Stimulated activated CD4-positive, alpha-beta T cell treated with anti-CD3 and anti-CD28 coated beads, TNF-alpha, amount 100 ng/mL, for 24 hours (primary cell): ENCODE results near the gene PTGES3L.
A peak's percentile ranks its signal among the peaks of the same experiment; 100 is the strongest.
"Not testable (repeated sequence)": the region's sequence is repeated elsewhere in the genome, so short reads cannot be mapped to it uniquely, and the experiment has no call there.

ENCODE experiments used
- DNase-seq, 3 experiments: peaks; one replicate each; pipeline ENCODE4 v3.0.0-alpha.2; 2020; ENCODE audit warnings: low read depth in 3 of 3

PTGES3L gene

GRCh38 chr17:43014020-43014648, 34.3 kb upstream of the PTGES3L start:
- no peak for DNase-seq

DNA sequence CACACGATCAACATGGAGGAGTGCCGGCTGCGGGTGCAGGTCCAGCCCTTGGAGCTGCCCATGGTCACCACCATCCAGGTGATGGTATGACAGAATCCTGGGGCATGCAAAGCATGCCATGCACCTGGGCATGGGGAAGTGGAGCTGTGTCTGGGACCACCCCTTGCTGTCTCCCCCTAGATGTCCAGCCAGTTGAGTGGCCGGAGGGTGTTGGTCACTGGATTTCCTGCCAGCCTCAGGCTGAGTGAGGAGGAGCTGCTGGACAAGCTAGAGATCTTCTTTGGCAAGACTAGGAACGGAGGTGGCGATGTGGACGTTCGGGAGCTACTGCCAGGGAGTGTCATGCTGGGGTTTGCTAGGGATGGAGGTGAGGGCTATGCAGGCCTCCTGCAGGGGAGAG, 33.4 kb upstream of the PTGES3L start:
- no peak for DNase-seq

DNA sequence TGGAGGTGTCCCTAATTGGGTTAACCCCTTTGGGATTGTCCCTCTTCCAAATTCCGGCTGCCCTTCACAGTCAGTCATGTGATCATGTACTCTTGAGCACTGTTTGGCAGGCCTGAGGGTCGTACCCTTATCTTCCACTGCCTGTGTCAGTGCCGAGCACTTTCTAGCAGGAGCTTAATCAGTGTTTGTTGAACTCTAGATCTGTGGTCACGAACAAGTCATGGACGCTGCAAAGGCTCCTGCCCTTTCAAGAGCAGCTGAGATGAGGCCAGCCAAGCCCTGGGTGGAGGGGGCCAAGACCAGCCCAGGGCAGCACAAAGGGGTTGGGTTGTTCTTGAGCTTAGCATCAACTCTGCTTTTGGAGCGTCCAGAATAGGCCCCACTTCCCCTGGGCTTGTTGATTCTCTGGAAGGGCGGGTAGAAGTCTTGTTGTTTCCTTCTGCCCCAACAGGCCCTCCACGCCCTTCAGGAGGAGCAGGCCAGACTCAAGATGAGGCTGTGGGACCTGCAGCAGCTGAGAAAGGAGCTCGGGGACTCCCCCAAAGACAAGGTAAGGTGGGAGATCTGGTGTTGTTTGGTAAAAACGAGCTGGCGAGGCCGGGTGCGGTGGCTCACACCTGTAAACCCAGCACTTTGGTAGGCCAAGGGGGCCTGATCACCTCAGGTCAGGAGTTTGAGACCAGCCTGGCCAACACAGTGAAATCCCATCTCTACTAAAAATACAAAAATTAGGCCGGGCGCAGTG, 32.0 kb upstream of the PTGES3L start:
- DNase-seq = no peak

GRCh38 chr17:43010667-43011308, 30.9 kb upstream of the PTGES3L start:
- no peak for DNase-seq

GRCh38 chr17:43006639-43007551, 27.0 kb upstream of the PTGES3L start, which contains the start of gene IFI35:
Gene IFI35 (plus strand): TSS chr17:43006784. CDS start chr17:43006948, 164 bp downstream.
- DNase-seq = peak; percentile 71 to 83 (median 72)

DNA sequence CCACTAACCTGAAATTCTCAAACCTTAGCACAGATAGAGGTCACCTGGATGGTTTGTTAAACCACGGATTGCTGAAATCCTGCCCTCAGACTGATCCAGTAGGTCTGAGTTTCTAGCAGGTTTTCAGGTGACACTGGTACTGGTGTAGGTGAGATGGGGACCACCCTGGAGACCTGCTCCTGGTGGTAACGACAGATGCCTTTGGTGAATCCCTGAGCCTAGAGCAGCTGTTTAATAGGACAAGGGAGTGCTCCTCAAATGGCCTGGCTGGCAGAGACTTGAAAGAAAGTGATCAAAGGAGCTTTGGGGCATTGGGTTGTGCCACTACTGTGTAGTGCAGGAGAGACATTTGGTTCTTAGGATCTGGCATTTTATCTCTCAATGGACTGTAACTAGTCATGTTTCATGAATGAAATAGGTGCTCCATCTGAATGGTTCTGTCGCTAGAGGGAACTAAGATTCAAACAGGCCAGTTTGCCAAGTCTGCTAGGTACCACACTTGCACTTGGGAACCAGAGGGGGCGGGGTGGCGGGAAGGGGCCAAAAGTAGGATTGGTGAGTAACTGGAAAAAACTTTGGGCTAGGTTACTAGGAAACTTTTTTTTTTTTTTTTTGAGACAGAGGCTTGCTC, 23.8 kb upstream of the PTGES3L start:
- DNase-seq = no peak

- not testable (repeated sequence) for DNase-seq
Measured at GRCh38 chr17:43000894-43001293, 21.0 kb upstream of the PTGES3L start.

- no peak for DNase-seq
Measured at GRCh38 chr17:42999003-42999525, 19.2 kb upstream of the PTGES3L start.

- DNase-seq = peak; percentile 96
Measured at GRCh38 chr17:42997984-42998938, 18.4 kb upstream of the PTGES3L start, which contains the start of gene RPL27. Gene RPL27 (plus strand): TSS chr17:42998419. CDS start chr17:42998751, 332 bp downstream.

DNA sequence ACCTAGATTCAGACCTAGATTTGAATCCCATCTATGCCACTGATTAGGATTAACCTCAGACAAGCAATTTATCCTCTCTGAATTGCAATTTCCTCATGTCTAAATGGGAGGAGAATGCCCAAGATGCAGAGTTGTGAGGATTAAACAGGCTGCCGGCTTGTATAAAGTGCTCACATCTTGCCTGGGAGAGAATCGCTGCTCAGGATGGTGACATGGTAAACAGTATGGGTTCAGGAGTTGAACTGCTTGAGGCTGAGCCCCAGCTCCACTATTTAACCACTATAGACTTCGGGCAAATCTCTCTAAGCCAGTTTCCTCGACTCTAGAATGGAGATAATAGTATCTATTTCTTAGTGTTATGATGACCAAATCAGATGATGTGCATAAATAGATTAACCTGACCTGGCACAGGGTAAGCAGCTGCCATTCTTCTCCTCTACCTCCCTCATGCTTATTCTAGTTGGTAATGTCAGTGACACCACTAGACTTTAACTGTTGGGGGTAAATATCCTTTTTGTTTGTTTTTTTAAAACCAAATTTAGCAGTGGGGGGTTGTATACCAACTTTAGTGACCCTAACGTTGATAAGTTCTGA, 17.6 kb upstream of the PTGES3L start:
- DNase-seq = no peak

GRCh38 chr17:42993913-42994312, 14.0 kb upstream of the PTGES3L start:
- not testable (repeated sequence) for DNase-seq

DNA sequence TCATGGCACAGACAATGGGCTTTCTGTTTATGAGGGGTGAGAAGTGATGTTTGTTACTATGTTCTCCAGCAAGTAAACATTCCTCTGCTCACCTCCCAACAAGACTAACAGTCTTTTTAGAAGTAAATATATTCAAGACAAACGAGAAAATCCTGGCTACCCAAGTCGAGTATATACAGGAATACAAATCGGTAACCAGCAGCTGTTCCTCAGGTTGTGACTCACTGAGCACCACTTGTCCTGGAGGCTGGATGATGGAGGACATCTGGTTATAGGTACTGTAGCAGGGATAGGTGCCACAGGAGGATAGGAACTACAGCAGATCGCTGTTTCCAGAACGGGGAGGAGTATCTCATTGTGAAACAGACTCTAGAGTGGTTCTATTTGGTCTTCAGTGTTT, 13.0 kb upstream of the PTGES3L start:
- DNase-seq = no peak

DNA sequence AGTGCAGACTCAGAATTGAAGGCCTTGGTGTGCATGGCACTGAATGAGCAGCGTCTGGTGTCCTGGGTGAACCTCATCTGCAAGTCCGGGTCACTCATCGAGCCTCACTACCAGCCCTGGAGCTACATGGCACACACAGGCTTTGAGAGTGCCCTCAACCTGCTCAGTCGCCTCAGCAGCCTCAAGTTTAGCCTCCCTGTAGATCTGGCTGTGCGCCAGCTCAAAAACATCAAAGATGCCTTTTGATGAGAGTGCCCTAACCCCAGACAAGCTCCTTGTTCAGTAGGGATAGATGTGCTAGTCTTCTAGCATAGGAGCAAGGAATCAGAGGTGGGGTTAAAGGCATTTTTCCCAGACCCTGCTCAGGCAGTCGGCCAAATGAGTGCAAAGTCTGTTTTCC, 11.6 kb upstream of the PTGES3L start:
- no peak for DNase-seq

- DNase-seq = no peak
Measured at GRCh38 chr17:42989726-42990652, 10.1 kb upstream of the PTGES3L start.

- no peak for DNase-seq
Measured at GRCh38 chr17:42989141-42989540, 9.3 kb upstream of the PTGES3L start.

DNA sequence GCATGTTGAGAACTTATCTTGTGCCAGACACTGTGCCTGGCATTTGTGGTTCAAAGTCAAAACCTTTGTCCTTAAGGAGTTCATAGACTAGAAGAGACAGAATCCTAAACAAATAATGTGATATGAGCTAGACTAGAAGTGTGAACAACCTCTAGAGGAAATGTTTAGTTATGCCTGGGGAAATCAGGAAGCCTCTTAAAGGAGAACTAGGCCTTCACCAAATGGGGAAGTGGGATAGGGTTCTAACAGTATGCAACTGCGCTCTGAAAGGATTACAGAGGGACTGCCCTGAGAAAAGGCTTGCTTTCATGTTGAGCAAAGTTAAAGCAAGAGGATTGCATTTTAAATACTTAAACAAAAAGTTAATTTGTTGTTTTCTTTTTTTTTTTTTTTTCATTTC, 5.3 kb upstream of the PTGES3L start:
- DNase-seq = no peak

DNA sequence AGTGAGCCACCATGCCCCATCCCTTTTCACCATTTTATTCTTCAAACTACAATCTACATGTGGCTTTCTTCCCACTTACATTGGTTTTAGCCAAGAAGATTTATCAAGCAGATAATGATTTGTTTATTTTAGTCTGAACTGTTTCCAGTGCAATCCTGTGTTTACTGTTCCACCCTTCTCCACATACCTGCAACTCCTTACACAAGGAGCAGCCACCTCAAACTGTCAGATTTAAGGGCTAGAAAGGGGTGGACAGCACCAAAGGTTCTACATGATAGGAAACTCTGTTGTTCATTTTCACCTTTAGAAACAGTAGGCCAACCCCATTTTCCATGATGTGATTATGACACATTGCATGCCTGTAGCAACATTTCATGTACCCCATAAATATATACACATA, 2.4 kb upstream of the PTGES3L start:
- no peak for DNase-seq

DNA sequence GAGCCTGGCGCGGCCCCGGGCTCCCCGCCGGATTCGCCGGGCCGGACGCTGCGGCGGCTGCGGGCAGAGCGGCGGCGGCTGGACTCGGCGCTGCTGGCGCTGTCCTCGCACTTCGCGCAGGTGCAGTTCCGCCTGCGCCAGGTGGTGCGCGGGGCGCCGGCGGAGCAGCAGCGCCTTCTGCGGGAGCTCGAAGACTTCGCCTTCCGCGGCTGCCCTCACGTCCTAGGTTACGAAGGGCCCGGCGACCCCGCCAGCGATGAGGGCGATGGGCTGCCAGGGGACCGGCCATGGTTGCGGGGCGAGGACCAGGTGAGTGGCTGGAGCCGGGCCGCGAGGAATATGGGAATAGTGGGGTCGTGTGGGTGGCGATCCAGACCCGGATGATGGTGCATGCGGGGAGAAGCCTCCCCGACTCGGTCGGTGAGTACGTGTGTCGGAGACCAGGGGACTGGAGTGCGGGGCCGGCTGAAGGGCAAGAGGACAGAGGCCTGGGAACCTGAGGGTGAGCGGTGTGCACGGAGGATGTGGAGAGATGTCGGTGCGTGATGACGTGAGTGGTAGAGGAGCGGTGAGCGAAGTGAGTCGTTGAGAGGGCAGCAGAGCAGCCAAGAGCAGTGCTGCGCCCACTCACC, 1.0 kb upstream of the PTGES3L start:
- DNase-seq = peak; percentile 46 to 74 (median 52)
